ENCODE results near the gene NRXN2.

DNA sequence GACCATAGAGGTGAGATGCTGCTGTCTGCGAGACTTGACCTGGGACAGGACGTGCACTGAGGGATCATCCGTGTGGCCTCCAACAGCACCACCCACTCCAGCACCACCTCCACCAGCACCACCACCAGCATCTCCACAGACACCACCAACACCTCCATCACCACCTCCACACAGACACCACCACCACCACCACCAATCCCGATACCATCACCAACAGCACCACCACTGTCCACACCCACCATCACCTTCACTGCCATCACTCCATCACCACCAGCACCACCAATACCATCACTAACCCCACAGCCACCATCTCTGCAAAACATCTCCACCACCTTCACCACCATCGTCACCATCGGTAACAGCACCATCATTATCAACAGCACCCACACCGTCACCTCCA, 158.6 kb downstream of the NRXN2 start:
- TF ChIP-seq, protein P1, sequence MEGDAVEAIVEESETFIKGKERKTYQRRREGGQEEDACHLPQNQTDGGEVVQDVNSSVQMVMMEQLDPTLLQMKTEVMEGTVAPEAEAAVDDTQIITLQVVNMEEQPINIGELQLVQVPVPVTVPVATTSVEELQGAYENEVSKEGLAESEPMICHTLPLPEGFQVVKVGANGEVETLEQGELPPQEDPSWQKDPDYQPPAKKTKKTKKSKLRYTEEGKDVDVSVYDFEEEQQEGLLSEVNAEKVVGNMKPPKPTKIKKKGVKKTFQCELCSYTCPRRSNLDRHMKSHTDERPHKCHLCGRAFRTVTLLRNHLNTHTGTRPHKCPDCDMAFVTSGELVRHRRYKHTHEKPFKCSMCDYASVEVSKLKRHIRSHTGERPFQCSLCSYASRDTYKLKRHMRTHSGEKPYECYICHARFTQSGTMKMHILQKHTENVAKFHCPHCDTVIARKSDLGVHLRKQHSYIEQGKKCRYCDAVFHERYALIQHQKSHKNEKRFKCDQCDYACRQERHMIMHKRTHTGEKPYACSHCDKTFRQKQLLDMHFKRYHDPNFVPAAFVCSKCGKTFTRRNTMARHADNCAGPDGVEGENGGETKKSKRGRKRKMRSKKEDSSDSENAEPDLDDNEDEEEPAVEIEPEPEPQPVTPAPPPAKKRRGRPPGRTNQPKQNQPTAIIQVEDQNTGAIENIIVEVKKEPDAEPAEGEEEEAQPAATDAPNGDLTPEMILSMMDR (IDR thresholded peaks at IDR 0.05; ENCODE audit: insufficient read depth, low read depth, low read length), result no peak
- no peak for TF ChIP-seq EZH2 (IDR thresholded peaks at IDR 0.05; ENCODE audit: insufficient read depth, low read length)

Data from astrocyte (in vitro differentiated cells and primary cell).